Upper lobe of left lung (tissue), 6 donors: ENCODE measurements around the gene TBCB. TPM values are rescaled to one million over a fixed set of nuclear protein-coding genes. Genes with fewer than 3 reads are reported as not detected.

Source experiments
- ATAC-seq, 2 donors: fragments of 200-7000 bp; cut with Tn5 transposase; one replicate each; pipeline ENCODE4 v1.9.1; 2022; ENCODE audit warnings: mild to moderate bottlenecking in 2 of 2, moderate library complexity in 2 of 2; ENCODE audit not compliant: low FRiP score in 2 of 2
- DNase-seq, 2 donors: peaks; one replicate each; pipeline ENCODE4 v3.0.0-alpha.2; 2019 to 2020
- H3K27ac ChIP-seq, 4 donors: fragments of 200-600 bp; sonication (generic); one replicate each; pipeline ENCODE4 v1.5.1; 2016 to 2019
- H3K27me3 ChIP-seq, 4 donors: fragments of 200-600 bp; sonication (generic); one replicate each; pipeline ENCODE4 v1.5.1; 2017 to 2019
- H3K36me3 ChIP-seq, 4 donors: fragments of 200-600 bp; sonication (generic); one replicate each; pipeline ENCODE4 v1.5.1; 2016 to 2019
- H3K4me1 ChIP-seq, 4 donors: fragments of 200-600 bp; sonication (generic); one replicate each; pipeline ENCODE4 v1.5.1; 2018 to 2019
- H3K4me3 ChIP-seq, 4 donors: fragments of 200-600 bp; sonication (generic); one replicate each; pipeline ENCODE4 v1.5.1; 2017 to 2019; ENCODE audit warnings: mild to moderate bottlenecking in 2 of 4, moderate library complexity in 1 of 4
- H3K9me3 ChIP-seq, 4 donors: fragments of 200-600 bp; sonication (generic); one replicate each; pipeline ENCODE4 v1.5.1; 2018 to 2019
- CTCF ChIP-seq, 6 experiments: fragments of 450-650 bp in 4 of 6; fragments of 200-600 bp in 2 of 6; sonication (generic) in 2 of 6; IDR thresholded peaks; one replicate each; pipeline ENCODE4 v1.5.1; 2016 to 2019; ENCODE audit warnings: antibody characterized with exemption in 6 of 6
- EP300 ChIP-seq, 4 donors: sonication (generic); formaldehyde crosslinking; IDR thresholded peaks; one replicate each; pipeline ENCODE4 v1.5.1; 2017; ENCODE audit warnings: antibody characterized with exemption in 4 of 4, control low read depth in 2 of 4
- POLR2A ChIP-seq, 4 donors: fragments of 450-650 bp; IDR thresholded peaks; one replicate each; pipeline ENCODE4 v1.5.1; 2016 to 2017; ENCODE audit warnings: antibody characterized with exemption in 4 of 4, mild to moderate bottlenecking in 2 of 4
- POLR2AphosphoS5 ChIP-seq, 2 donors: sonication (generic); formaldehyde crosslinking; IDR thresholded peaks; one replicate each; pipeline ENCODE4 v1.5.1; 2017; ENCODE audit warnings: antibody characterized with exemption in 2 of 2
- WGBS, 2 donors: methylation state at CpG; one replicate each; pipeline ENCODE4 v1.1.5; 2017 to 2018; 5-methylcytosine and 5-hydroxymethylcytosine counted together
- total RNA-seq, 6 donors: library from RNA; depleted of rRNA in 4 of 6; stranded (reverse); fragments of >200 nt in 4 of 6; gene quantifications; one replicate each; pipeline versions ENCODE4 v1.1.0 to v1.2.1, GENCODE V29; 2016 to 2021
- donor health status: DM: no; HTN: no; CAD: no; lungs with moderate emphysema.
- donor health status: DM: no; HTN: yes; CAD: no; lungs with severe emphysema.

TBCB gene
- total RNA-seq, 6 donors from 2014 or later, result 31.4 to 151 (median 109) TPM

- Histone ChIP-seq H3K27ac (peak within 1 kb of the TSS; percentile 89 to 99 (median 96)), H3K9me3 (no peaks in the 10 kb centered on the region), H3K27me3 (no peaks in the 10 kb centered on the region), H3K36me3 (peaks cover 13 to 39% (median 36%) of the 10 kb centered on the region in 4 donors), H3K4me3 (peak within 1 kb of the TSS; percentile 50 to 62 (median 54)), H3K4me1 (peaks cover 8 to 25% (median 14%) of the 10 kb centered on the region in 4 donors)
- 44 to 48% methylated on average over 31 to 40 of the region's 40 CpGs for WGBS, 2 donors
- TF ChIP-seq CTCF (IDR thresholded peaks at IDR 0.05) (no peak), POLR2A (IDR thresholded peaks at IDR 0.05) (peak in 3 of 4 donors; percentile 14 to 38 (median 14)), EP300 (IDR thresholded peaks at IDR 0.05) (no peak), POLR2AphosphoS5 (IDR thresholded peaks at IDR 0.05) (peak; percentile 56 to 93)
- ATAC-seq, result peak; percentile 85 to 86
- DNase-seq, result peak; percentile 43 to 89
Observed at GRCh38 chr19:36152352-36153091, 37.3 kb downstream of the TBCB start, which contains the start of gene COX7A1. Gene COX7A1 (minus strand): TSS chr19:36152447. CDS start chr19:36152407, 40 bp downstream.

- H3K4me1 ChIP-seq, result peaks cover 8 to 25% (median 14%) of the 10 kb centered on the region in 4 donors
- DNase-seq, result no peak
- H3K27ac ChIP-seq, result peak overlapping the region; percentile 89 to 99 (median 96)
- peak overlapping the region in 2 of 4 donors; percentile 51 to 57 for H3K4me3 ChIP-seq
- H3K9me3 ChIP-seq, result no peaks in the 10 kb centered on the region
- 93% methylated on average over 10 of the region's 10 CpGs for WGBS, 2 donors
- H3K27me3 ChIP-seq, result no peaks in the 10 kb centered on the region
- no peak for TF ChIP-seq CTCF (IDR thresholded peaks at IDR 0.05)
- no peak for TF ChIP-seq EP300 (IDR thresholded peaks at IDR 0.05)
- TF ChIP-seq POLR2AphosphoS5 (IDR thresholded peaks at IDR 0.05), result no peak
- TF ChIP-seq POLR2A (IDR thresholded peaks at IDR 0.05), result no peak
- ATAC-seq, result no peak
- peaks cover 7 to 33% (median 30%) of the 10 kb centered on the region in 4 donors for H3K36me3 ChIP-seq
Observed at GRCh38 chr19:36153126-36153525, 37.9 kb downstream of the TBCB start.

- Histone ChIP-seq H3K27me3 (no peaks in the 10 kb centered on the region), H3K36me3 (peaks cover 0 to 6% (median 0%) of the 10 kb centered on the region in 4 donors), H3K4me1 (peaks cover 0 to 9% (median 0%) of the 10 kb centered on the region in 4 donors), H3K4me3 (no peak overlapping the region), H3K27ac (no peak overlapping the region), H3K9me3 (no peaks in the 10 kb centered on the region)
- no peak for ATAC-seq
- WGBS, 2 donors, result 70 to 78% methylated on average over 7 of the region's 7 CpGs
- TF ChIP-seq EP300 (IDR thresholded peaks at IDR 0.05), result no peak
- no peak for TF ChIP-seq POLR2A (IDR thresholded peaks at IDR 0.05)
- no peak for TF ChIP-seq CTCF (IDR thresholded peaks at IDR 0.05)
- TF ChIP-seq POLR2AphosphoS5 (IDR thresholded peaks at IDR 0.05), result no peak
- DNase-seq, result no peak
Observed at GRCh38 chr19:36160821-36161596, 45.7 kb downstream of the TBCB start.

- H3K9me3 ChIP-seq, result no peaks in the 10 kb centered on the region
- DNase-seq (no peak), ATAC-seq (no peak)
- TF ChIP-seq EP300 (IDR thresholded peaks at IDR 0.05) (no peak), POLR2AphosphoS5 (IDR thresholded peaks at IDR 0.05) (no peak), POLR2A (IDR thresholded peaks at IDR 0.05) (no peak), CTCF (IDR thresholded peaks at IDR 0.05) (no peak)
- H3K4me3 ChIP-seq, result no peak overlapping the region
- no peak overlapping the region for H3K27ac ChIP-seq
- peaks cover 0 to 12% (median 0%) of the 10 kb centered on the region in 4 donors for H3K36me3 ChIP-seq
- no peaks in the 10 kb centered on the region for H3K27me3 ChIP-seq
- WGBS, 2 donors, result 96 to 99% methylated on average over 12 of the region's 12 CpGs
- H3K4me1 ChIP-seq, result peaks cover 0 to under 1% (median 0%) of the 10 kb centered on the region in 4 donors
Observed at GRCh38 chr19:36163813-36164212, 48.5 kb downstream of the TBCB start.
